Cardiac fibroblast (primary cell): ENCODE data around the gene SLC4A7.
"Not testable (repeated sequence)": the region's sequence is repeated elsewhere in the genome, so short reads cannot be mapped to it uniquely, and the experiment has no call there.

Experiments
- DNase-seq, 2 donors: peaks; one replicate each; pipeline versions ENCODE4 v3.0.0 to v3.0.0-alpha.2; 2010; ENCODE audit warnings: low read depth in 2 of 2
- H3K4me3 ChIP-seq, 2 donors: replicated peaks in 1 of 2; 1 replicate in 1 of 2; 2 replicates in 1 of 2; pipeline ENCODE4 v1.5.1; 2011; ENCODE audit warnings: low read depth in 2 of 2, low read length in 2 of 2, mild to moderate bottlenecking in 2 of 2, moderate library complexity in 1 of 2
- TF ChIP-seq, protein P1 (sequence below): IDR thresholded peaks from one replicate; pipeline ENCODE4 v1.5.1; 2011; ENCODE audit warnings: low read depth, mild to moderate bottlenecking, low read length, inconsistent platforms

Gene SLC4A7

GRCh38 chr3:27454914-27455313 lies 29.3 kb downstream of the SLC4A7 start:
- DNase-seq, result peak; percentile 50 to 54
- TF ChIP-seq, protein P1, sequence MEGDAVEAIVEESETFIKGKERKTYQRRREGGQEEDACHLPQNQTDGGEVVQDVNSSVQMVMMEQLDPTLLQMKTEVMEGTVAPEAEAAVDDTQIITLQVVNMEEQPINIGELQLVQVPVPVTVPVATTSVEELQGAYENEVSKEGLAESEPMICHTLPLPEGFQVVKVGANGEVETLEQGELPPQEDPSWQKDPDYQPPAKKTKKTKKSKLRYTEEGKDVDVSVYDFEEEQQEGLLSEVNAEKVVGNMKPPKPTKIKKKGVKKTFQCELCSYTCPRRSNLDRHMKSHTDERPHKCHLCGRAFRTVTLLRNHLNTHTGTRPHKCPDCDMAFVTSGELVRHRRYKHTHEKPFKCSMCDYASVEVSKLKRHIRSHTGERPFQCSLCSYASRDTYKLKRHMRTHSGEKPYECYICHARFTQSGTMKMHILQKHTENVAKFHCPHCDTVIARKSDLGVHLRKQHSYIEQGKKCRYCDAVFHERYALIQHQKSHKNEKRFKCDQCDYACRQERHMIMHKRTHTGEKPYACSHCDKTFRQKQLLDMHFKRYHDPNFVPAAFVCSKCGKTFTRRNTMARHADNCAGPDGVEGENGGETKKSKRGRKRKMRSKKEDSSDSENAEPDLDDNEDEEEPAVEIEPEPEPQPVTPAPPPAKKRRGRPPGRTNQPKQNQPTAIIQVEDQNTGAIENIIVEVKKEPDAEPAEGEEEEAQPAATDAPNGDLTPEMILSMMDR, result no peak
- no peak overlapping the region for H3K4me3 ChIP-seq

DNA sequence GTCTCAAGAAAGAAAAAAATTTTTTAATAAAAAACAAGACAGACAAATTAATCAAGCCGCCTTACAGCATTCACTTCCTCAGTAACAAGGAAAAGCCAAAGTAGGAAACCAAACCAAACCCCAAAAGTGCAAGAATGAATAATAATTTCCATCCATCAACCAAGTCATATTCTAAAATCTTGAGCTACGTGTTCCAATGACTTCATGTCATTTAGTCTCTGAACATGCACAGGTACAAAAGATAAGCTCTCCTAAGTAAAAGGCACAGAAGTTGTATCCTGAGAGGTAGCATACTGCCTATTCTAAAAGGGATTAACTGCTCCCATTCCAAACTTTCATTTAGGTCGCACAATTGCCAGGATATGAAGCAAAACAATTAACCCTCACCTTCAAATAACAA lies 29.7 kb downstream of the SLC4A7 start:
- TF ChIP-seq, protein P1, result no peak
- no peak for DNase-seq
- no peak overlapping the region for H3K4me3 ChIP-seq

- DNase-seq, result no peak
- no peak overlapping the region for H3K4me3 ChIP-seq
- TF ChIP-seq, protein P1, result no peak
These were observed 31.7 kb downstream of the SLC4A7 start for GRCh38 chr3:27452368-27453090.

GRCh38 chr3:27451842-27452241 lies 32.3 kb downstream of the SLC4A7 start:
- TF ChIP-seq, protein P1, result no peak
- no peak overlapping the region for H3K4me3 ChIP-seq
- DNase-seq, result no peak

GRCh38 chr3:27451251-27451650 lies 32.9 kb downstream of the SLC4A7 start:
- no peak for DNase-seq
- TF ChIP-seq, protein P1, result no peak
- no peak overlapping the region for H3K4me3 ChIP-seq

GRCh38 chr3:27449530-27450150 lies 34.5 kb downstream of the SLC4A7 start:
- H3K4me3 ChIP-seq, result no peak overlapping the region
- TF ChIP-seq, protein P1, result no peak
- DNase-seq, result no peak

DNA sequence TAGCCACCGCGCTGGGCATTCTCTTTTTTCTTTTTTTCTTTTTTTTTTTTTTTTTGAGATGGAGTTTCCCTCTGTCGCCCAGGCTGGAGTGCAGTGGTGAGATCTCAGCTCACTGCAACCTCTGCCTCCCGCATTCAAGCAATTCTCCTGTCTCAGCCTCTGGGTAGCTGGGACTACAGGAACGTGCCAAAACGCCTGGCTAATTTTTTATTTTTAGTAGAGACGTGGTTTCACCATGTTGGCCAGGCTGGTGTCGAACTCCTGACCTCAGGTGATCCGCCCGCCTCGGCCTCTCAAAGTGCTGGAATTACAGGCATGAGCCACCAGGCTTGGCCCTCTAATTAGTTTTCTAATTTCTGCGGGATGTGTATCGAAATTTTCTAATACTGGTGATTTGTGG lies 41.2 kb downstream of the SLC4A7 start:
- H3K4me3 ChIP-seq, DNase-seq: not testable (repeated sequence)

GRCh38 chr3:27438352-27438751 lies 45.8 kb downstream of the SLC4A7 start:
- DNase-seq, result not testable (repeated sequence)

More at GRCh38 chr3:27438352-27438751, 45.8 kb downstream of the SLC4A7 start:
- H3K4me3 ChIP-seq, result not testable (repeated sequence)
